H9 (cell line): ENCODE data around the gene FGF22. TPM values are rescaled to one million over a fixed set of nuclear protein-coding genes. Genes with fewer than 3 reads are reported as not detected.

Experiments
- DNase-seq: peaks from one replicate; pipeline ENCODE4 v3.0.0-alpha.2; 2017
- H2AFZ ChIP-seq: one replicate; pipeline ENCODE4 v1.6.1; 2013; ENCODE audit warnings: mild to moderate bottlenecking, low read length, control low read depth, moderate library complexity
- H2AK5ac ChIP-seq: 2 replicates; pipeline ENCODE4 v1.6.1; 2013; ENCODE audit warnings: low read length, control low read depth, mixed read lengths; ENCODE audit not compliant: insufficient read length
- H2BK120ac ChIP-seq: one replicate; pipeline ENCODE4 v1.6.1; 2013; ENCODE audit warnings: low read depth, mild to moderate bottlenecking, low read length, control low read depth, inconsistent platforms; ENCODE audit not compliant: poor library complexity, severe bottlenecking
- H2BK12ac ChIP-seq: 2 replicates; pipeline ENCODE4 v1.6.1; 2013; ENCODE audit warnings: low read length, control low read depth, mixed read lengths, low read depth; ENCODE audit not compliant: insufficient read length
- H2BK15ac ChIP-seq: 2 replicates; pipeline ENCODE4 v1.6.1; 2013; ENCODE audit warnings: low read depth, low read length, control low read depth
- H2BK20ac ChIP-seq: one replicate; pipeline ENCODE4 v1.6.1; 2013; ENCODE audit warnings: low read depth, mild to moderate bottlenecking, low read length, control low read depth, inconsistent platforms; ENCODE audit not compliant: poor library complexity, severe bottlenecking
- H2BK5ac ChIP-seq: 2 replicates; pipeline ENCODE4 v1.6.1; 2013; ENCODE audit warnings: low read length, control low read depth, mixed read lengths; ENCODE audit not compliant: insufficient read length
- H3K14ac ChIP-seq: 2 replicates; pipeline ENCODE4 v1.6.1; 2013; ENCODE audit warnings: low read length, control low read depth; ENCODE audit not compliant: insufficient read depth
- H3K18ac ChIP-seq: 2 replicates; pipeline ENCODE4 v1.6.1; 2013; ENCODE audit warnings: low read depth, mild to moderate bottlenecking, mixed read lengths, low read length, control low read depth; ENCODE audit not compliant: insufficient read length
- H3K23ac ChIP-seq: 2 replicates; pipeline ENCODE4 v1.6.1; 2013; ENCODE audit warnings: low read length, control low read depth, mixed read lengths, low read depth; ENCODE audit not compliant: insufficient read length
- H3K23me2 ChIP-seq: 2 replicates; pipeline ENCODE4 v1.6.1; 2013; ENCODE audit warnings: low read depth, mild to moderate bottlenecking, mixed read lengths, low read length, control low read depth; ENCODE audit not compliant: insufficient read length, poor library complexity, severe bottlenecking
- H3K27ac ChIP-seq: 2 replicates; pipeline ENCODE4 v1.5.1; 2013; ENCODE audit warnings: low read length, control low read depth, mixed read lengths, low read depth; ENCODE audit not compliant: insufficient read length
- H3K27me3 ChIP-seq: 2 replicates; pipeline ENCODE4 v1.6.1; 2013; ENCODE audit warnings: low read length, control low read depth, inconsistent platforms; ENCODE audit not compliant: insufficient read depth
- H3K4ac ChIP-seq: 2 replicates; pipeline ENCODE4 v1.6.1; 2013; ENCODE audit warnings: low read depth, mild to moderate bottlenecking, control low read depth, inconsistent platforms, low read length, moderate library complexity
- H3K4me1 ChIP-seq: 2 replicates; pipeline ENCODE4 v1.6.1; 2013; ENCODE audit warnings: low read length, control low read depth, inconsistent platforms; ENCODE audit not compliant: insufficient read depth
- H3K4me2 ChIP-seq: 2 replicates; pipeline ENCODE4 v1.6.1; 2013; ENCODE audit warnings: low read length, control low read depth, mixed read lengths; ENCODE audit not compliant: insufficient read length, insufficient read depth
- H3K56ac ChIP-seq: 2 replicates; pipeline ENCODE4 v1.6.1; 2013; ENCODE audit warnings: low read depth, mild to moderate bottlenecking, mixed read lengths, low read length, control low read depth; ENCODE audit not compliant: insufficient read length
- H3K79me1 ChIP-seq: 2 replicates; pipeline ENCODE4 v1.6.1; 2013; ENCODE audit warnings: low read depth, mild to moderate bottlenecking, moderate library complexity, low read length, control low read depth, inconsistent platforms; ENCODE audit not compliant: insufficient read depth, poor library complexity, severe bottlenecking
- H3K79me2 ChIP-seq: 2 replicates; pipeline ENCODE4 v1.6.1; 2013; ENCODE audit warnings: low read length, control low read depth, inconsistent platforms; ENCODE audit not compliant: insufficient read depth
- H3K9ac ChIP-seq: 2 replicates; pipeline ENCODE4 v1.6.1; 2013; ENCODE audit warnings: low read length, control low read depth, mixed read lengths; ENCODE audit not compliant: insufficient read length; ENCODE audit errors: extremely low read depth
- H3K9me3 ChIP-seq: one replicate; pipeline ENCODE4 v1.6.1; 2013; ENCODE audit warnings: low read depth, low read length, inconsistent platforms; ENCODE audit not compliant: control insufficient read depth
- H3T11ph ChIP-seq: one replicate; pipeline ENCODE4 v1.6.1; 2013; ENCODE audit warnings: mild to moderate bottlenecking, low read length, control low read depth, inconsistent platforms
- H4K20me1 ChIP-seq: one replicate; pipeline ENCODE4 v1.6.1; 2013; ENCODE audit not compliant: control insufficient read depth, insufficient read length, insufficient read depth
- H4K5ac ChIP-seq: 2 replicates; pipeline ENCODE4 v1.6.1; 2013; ENCODE audit warnings: low read depth, mild to moderate bottlenecking, mixed read lengths, low read length, control low read depth; ENCODE audit not compliant: insufficient read length
- H4K8ac ChIP-seq: replicated peaks from 2 replicates; pipeline ENCODE4 v1.6.1; 2013; ENCODE audit warnings: low read length, control low read depth, mixed read lengths, low read depth; ENCODE audit not compliant: insufficient read length
- H4K91ac ChIP-seq: 2 replicates; pipeline ENCODE4 v1.6.1; 2013; ENCODE audit warnings: low read depth, mild to moderate bottlenecking, moderate library complexity, mixed read lengths, low read length, control low read depth; ENCODE audit not compliant: insufficient read length
- H3K27ac Mint-ChIP-seq, 3 experiments: 2 replicates in 2 of 3; 3 replicates in 1 of 3; pipeline ENCODE4 v1.8.0; 2020 to 2021; ENCODE audit warnings: mixed read lengths in 3 of 3, mild to moderate bottlenecking in 1 of 3, moderate library complexity in 1 of 3
- H3K27me3 Mint-ChIP-seq: 2 replicates; pipeline ENCODE4 v1.8.0; 2021; ENCODE audit warnings: low read depth, mild to moderate bottlenecking, moderate library complexity, mixed read lengths
- H3K36me3 Mint-ChIP-seq, 3 experiments: 2 replicates in 2 of 3; 3 replicates in 1 of 3; pipeline ENCODE4 v1.8.0; 2020 to 2021; ENCODE audit warnings: low read depth in 3 of 3, mixed read lengths in 3 of 3; ENCODE audit not compliant: insufficient read depth in 1 of 3
- H3K4me1 Mint-ChIP-seq, 2 experiments: 2 replicates each; pipeline ENCODE4 v1.8.0; 2020; ENCODE audit warnings: mixed read lengths in 2 of 2
- H3K4me3 Mint-ChIP-seq, 2 experiments: 2 replicates in 1 of 2; 3 replicates in 1 of 2; pipeline ENCODE4 v1.8.0; 2020 to 2021; ENCODE audit warnings: mild to moderate bottlenecking in 2 of 2, mixed read lengths in 2 of 2, moderate library complexity in 1 of 2
- H3K9me3 Mint-ChIP-seq, 2 experiments: 2 replicates in 1 of 2; 3 replicates in 1 of 2; pipeline ENCODE4 v1.8.0; 2020; ENCODE audit warnings: mild to moderate bottlenecking in 2 of 2, mixed read lengths in 2 of 2, moderate library complexity in 1 of 2
- WGBS: extraction: QIAGEN DNeasy Blood & Tissue Kit; methylation state at CpG from one replicate; pipeline ENCODE4 v1.1.7; 2013; ENCODE audit warnings: missing lambda C conversion rate, low lambda C conversion rate, mixed read lengths; ENCODE audit not compliant: insufficient read length; ENCODE audit errors: extremely low coverage; 5-methylcytosine and 5-hydroxymethylcytosine counted together
- total RNA-seq: library from RNA; stranded (reverse); gene quantifications from 2 replicates; pipeline ENCODE4 v1.2.1, GENCODE V29; 2021
- TF ChIP-seq, protein P1 (sequence below): fragments of 200-600 bp; sonication (generic); conservative IDR thresholded peaks from 3 replicates; pipeline ENCODE4 v1.8.0; 2021; ENCODE audit warnings: antibody characterized with exemption, mild to moderate bottlenecking

FGF22 gene
- total RNA-seq, 1 experiment from 2014 or later: 0.72 TPM

DNA sequence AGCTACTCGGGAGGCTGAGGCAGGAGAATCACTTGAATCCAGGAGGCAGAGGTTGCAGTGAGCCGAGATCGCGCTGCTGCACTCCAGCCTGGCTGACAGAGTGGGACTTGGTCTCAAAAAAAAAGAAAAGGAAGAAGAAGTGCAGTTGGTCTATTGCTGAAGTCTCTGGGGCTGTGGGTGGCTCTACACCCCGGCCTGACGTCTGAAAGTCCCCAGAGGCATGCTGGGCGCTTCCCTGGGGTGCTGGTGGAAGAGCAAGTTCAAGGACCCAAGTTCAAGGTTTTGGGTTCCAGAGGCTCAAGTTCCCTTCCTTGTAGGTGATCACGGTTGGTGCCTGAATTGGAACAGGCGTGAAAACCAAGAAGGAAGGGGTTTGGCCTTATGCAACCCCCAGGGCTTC lies 46.2 kb upstream of the FGF22 start:
- H2BK5ac ChIP-seq: no peak overlapping the region
- Mint-ChIP-seq H3K4me3 (no peak overlapping the region; a peak in 1 of 5 replicates), H3K27me3 (peaks cover 46% of the 10 kb centered on the region), H3K9me3 (no peaks in the 10 kb centered on the region; a peak in 1 of 5 replicates), H3K36me3 (no peaks in the 10 kb centered on the region), H3K27ac (no peak overlapping the region), H3K4me1 (0 out of 4 replicates have a peak, but pooled peaks cover 0 to 3% of the 10 kb centered on the region in 2 experiments)
- no peak overlapping the region for H2BK20ac ChIP-seq
- no peak overlapping the region for H2BK12ac ChIP-seq
- no peak overlapping the region for H4K8ac ChIP-seq
- H4K91ac ChIP-seq: no peak overlapping the region
- peaks cover 3% of the 10 kb centered on the region for H4K20me1 ChIP-seq
- TF ChIP-seq, protein P1, sequence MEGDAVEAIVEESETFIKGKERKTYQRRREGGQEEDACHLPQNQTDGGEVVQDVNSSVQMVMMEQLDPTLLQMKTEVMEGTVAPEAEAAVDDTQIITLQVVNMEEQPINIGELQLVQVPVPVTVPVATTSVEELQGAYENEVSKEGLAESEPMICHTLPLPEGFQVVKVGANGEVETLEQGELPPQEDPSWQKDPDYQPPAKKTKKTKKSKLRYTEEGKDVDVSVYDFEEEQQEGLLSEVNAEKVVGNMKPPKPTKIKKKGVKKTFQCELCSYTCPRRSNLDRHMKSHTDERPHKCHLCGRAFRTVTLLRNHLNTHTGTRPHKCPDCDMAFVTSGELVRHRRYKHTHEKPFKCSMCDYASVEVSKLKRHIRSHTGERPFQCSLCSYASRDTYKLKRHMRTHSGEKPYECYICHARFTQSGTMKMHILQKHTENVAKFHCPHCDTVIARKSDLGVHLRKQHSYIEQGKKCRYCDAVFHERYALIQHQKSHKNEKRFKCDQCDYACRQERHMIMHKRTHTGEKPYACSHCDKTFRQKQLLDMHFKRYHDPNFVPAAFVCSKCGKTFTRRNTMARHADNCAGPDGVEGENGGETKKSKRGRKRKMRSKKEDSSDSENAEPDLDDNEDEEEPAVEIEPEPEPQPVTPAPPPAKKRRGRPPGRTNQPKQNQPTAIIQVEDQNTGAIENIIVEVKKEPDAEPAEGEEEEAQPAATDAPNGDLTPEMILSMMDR: no peak
- peaks cover 12% of the 10 kb centered on the region; the same call in 1 of the 2 replicates for H3K27me3 ChIP-seq
- no peaks in the 10 kb centered on the region for H3K79me1 ChIP-seq
- H3K4me2 ChIP-seq: no peak overlapping the region
- no peak overlapping the region for H3K4ac ChIP-seq
- no peak overlapping the region for H2BK120ac ChIP-seq
- H2AK5ac ChIP-seq: no peak overlapping the region
- H3K18ac ChIP-seq: no peak overlapping the region
- WGBS: no CpG with 5 or more reads among the region's 9 CpGs
- H3K79me2 ChIP-seq: no peaks in the 10 kb centered on the region
- H4K5ac ChIP-seq: no peak overlapping the region
- peak overlapping the region; percentile 5 for H3K9ac ChIP-seq
- no peaks in the 10 kb centered on the region for H3K23me2 ChIP-seq
- no peak overlapping the region for H3K14ac ChIP-seq
- no peak overlapping the region for H3K56ac ChIP-seq
- no peak overlapping the region for H2BK15ac ChIP-seq
- H3K4me1 ChIP-seq: no peaks in the 10 kb centered on the region
- H3T11ph ChIP-seq: no peak overlapping the region
- H3K23ac ChIP-seq: no peak overlapping the region
- no peaks in the 10 kb centered on the region for H3K9me3 ChIP-seq
- H2AFZ ChIP-seq: no peak overlapping the region
- no peak overlapping the region for H3K27ac ChIP-seq
- DNase-seq: no peak
